SK-N-SH (cell line): ENCODE measurements around the gene ULK1. TPM values are rescaled to one million over a fixed set of nuclear protein-coding genes. Genes with fewer than 3 reads are reported as not detected.

ENCODE experiments used
- CTCF ChIA-PET: fragments of 300-600, 350-600 bp; formaldehyde crosslinking; extraction: SDS; loops from one replicate; lab custom pipeline; 2021; lab: Yijun Ruan, JAX
- POLR2A ChIA-PET: fragments of 350-600 bp; sonication (Branson Sonifier 250); formaldehyde crosslinking; extraction: SDS; loops from one replicate; lab custom pipeline; 2020; ENCODE audit warnings: antibody characterized with exemption, inconsistent platforms; lab: Yijun Ruan, JAX
- DNase-seq: peaks from one replicate; pipeline ENCODE4 v3.0.0; 2012
- H2AFZ ChIP-seq: fragments of 200-600 bp; sonication (generic); 2 replicates; pipeline ENCODE4 v1.8.1; 2016; ENCODE audit warnings: antibody characterized with exemption, mild to moderate bottlenecking, low read depth
- H3F3A ChIP-seq: fragments of 200-600 bp; sonication (generic); replicated peaks from 2 replicates; pipeline ENCODE3; 2016; ENCODE audit warnings: antibody characterized with exemption, mild to moderate bottlenecking; ENCODE audit not compliant: insufficient read depth
- H3K27ac ChIP-seq, 2 experiments: fragments of 200-500 bp in 1 of 2; fragments of 200-600 bp in 1 of 2; sonication (Bioruptor generic) in 1 of 2; sonication (generic), shearing (Covaris generic) in 1 of 2; 2 replicates each; pipeline versions ENCODE4 v1.5.1 to v1.6.1; 2014 to 2016; ENCODE audit warnings: low read depth in 2 of 2, inconsistent platforms in 1 of 2, low read length in 1 of 2, mild to moderate bottlenecking in 1 of 2, mixed read lengths in 1 of 2
- H3K27me3 ChIP-seq: fragments of 200-600 bp; sonication (generic), shearing (Covaris generic); 2 replicates; pipeline ENCODE4 v1.6.1; 2016; ENCODE audit warnings: mixed run types; ENCODE audit not compliant: insufficient read depth
- H3K36me3 ChIP-seq, 2 experiments: fragments of 200-500 bp in 1 of 2; fragments of 200-600 bp in 1 of 2; sonication (Bioruptor generic) in 1 of 2; sonication (generic) in 1 of 2; replicated peaks in 1 of 2; 2 replicates each; pipeline versions ENCODE3 to v1.5.1; 2014 to 2016; ENCODE audit warnings: low read length in 1 of 2, mild to moderate bottlenecking in 1 of 2; ENCODE audit not compliant: insufficient read depth in 2 of 2, control insufficient read depth in 1 of 2
- H3K4me1 ChIP-seq, 2 experiments: fragments of 200-500 bp in 1 of 2; fragments of 200-600 bp in 1 of 2; sonication (Bioruptor generic) in 1 of 2; sonication (generic), shearing (Covaris generic) in 1 of 2; 2 replicates each; pipeline versions ENCODE4 v1.5.1 to v1.6.1; 2014 to 2016; ENCODE audit warnings: low read depth in 1 of 2, low read length in 1 of 2, mixed run types in 1 of 2; ENCODE audit not compliant: insufficient read depth in 2 of 2, control insufficient read depth in 1 of 2
- H3K4me2 ChIP-seq: fragments of 200-600 bp; sonication (generic), shearing (Covaris generic); 2 replicates; pipeline ENCODE4 v1.6.1; 2017; ENCODE audit warnings: mixed run types
- H3K4me3 ChIP-seq, 2 experiments: fragments of 200-500 bp in 1 of 2; fragments of 200-600 bp in 1 of 2; sonication (Bioruptor generic) in 1 of 2; sonication (generic), shearing (Covaris generic) in 1 of 2; 2 replicates each; pipeline versions ENCODE4 v1.5.1 to v1.8.1; 2014 to 2016; ENCODE audit warnings: low read depth in 2 of 2, inconsistent platforms in 1 of 2, low read length in 1 of 2, mild to moderate bottlenecking in 1 of 2, mixed read lengths in 1 of 2, moderate library complexity in 1 of 2
- H3K79me2 ChIP-seq: fragments of 200-600 bp; sonication (generic); 2 replicates; pipeline ENCODE4 v1.8.1; 2017; ENCODE audit warnings: mild to moderate bottlenecking; ENCODE audit not compliant: insufficient read depth
- H3K9ac ChIP-seq: fragments of 200-600 bp; sonication (generic); 2 replicates; pipeline ENCODE4 v1.6.1; 2017; ENCODE audit warnings: mixed run types
- H3K9me2 ChIP-seq: fragments of 200-600 bp; sonication (generic); 2 replicates; pipeline ENCODE4 v1.6.1; 2017; ENCODE audit warnings: mixed run types
- H3K9me3 ChIP-seq: fragments of 200-600 bp; sonication (generic); 2 replicates; pipeline ENCODE4 v1.6.1; 2017; ENCODE audit warnings: mixed run types, mild to moderate bottlenecking, moderate library complexity
- H4K20me1 ChIP-seq: fragments of 200-600 bp; sonication (generic); 2 replicates; pipeline ENCODE4 v1.6.1; 2017; ENCODE audit warnings: mild to moderate bottlenecking, mixed run types; ENCODE audit not compliant: insufficient read depth
- CTCF ChIP-seq: fragments of 200-600 bp; sonication (generic); IDR thresholded peaks from 2 replicates; pipeline ENCODE4 v1.6.1; 2017; ENCODE audit warnings: antibody characterized with exemption, mild to moderate bottlenecking, moderate library complexity
- ELF1 ChIP-seq: IDR thresholded peaks from 2 replicates; pipeline ENCODE4 v1.4.0; 2012
- EZH2phosphoT487 ChIP-seq: fragments of 200-600 bp; sonication (generic); IDR thresholded peaks from 2 replicates; pipeline ENCODE4 v1.6.1; 2017; ENCODE audit warnings: low read depth, mixed run types, mild to moderate bottlenecking, antibody characterized with exemption, moderate library complexity, borderline replicate concordance
- GATA2 ChIP-seq: sonication (generic); formaldehyde crosslinking; IDR thresholded peaks from 2 replicates; pipeline ENCODE4 v1.5.0; 2020; ENCODE audit warnings: mild to moderate bottlenecking, missing genetic modification reagents
- JUND ChIP-seq: IDR thresholded peaks from 2 replicates; pipeline ENCODE4 v1.4.0; 2012
- MAX ChIP-seq: IDR thresholded peaks from 2 replicates; pipeline ENCODE4 v1.4.0; 2012; ENCODE audit warnings: low read depth
- MEF2A ChIP-seq: IDR thresholded peaks from 2 replicates; pipeline ENCODE4 v1.4.0; 2012; ENCODE audit warnings: low read depth, borderline replicate concordance
- NFIC ChIP-seq: IDR thresholded peaks from 2 replicates; pipeline ENCODE4 v1.4.0; 2012; ENCODE audit warnings: borderline replicate concordance
- NRF1 ChIP-seq: IDR thresholded peaks from 2 replicates; pipeline ENCODE4 v1.6.1; 2012; ENCODE audit warnings: low read depth, mild to moderate bottlenecking, low read length
- POLR2AphosphoS5 ChIP-seq: IDR thresholded peaks from 2 replicates; pipeline ENCODE4 v1.6.1; 2012; ENCODE audit warnings: low read depth, low read length
- RCOR1 ChIP-seq: fragments of 150-350 bp; IDR thresholded peaks from 2 replicates; pipeline ENCODE4 v1.6.1; 2017; ENCODE audit warnings: antibody characterized with exemption, low read length
- REST ChIP-seq: IDR thresholded peaks from 2 replicates; pipeline ENCODE4 v1.6.1; 2012; ENCODE audit warnings: mild to moderate bottlenecking, low read depth, low read length, moderate library complexity
- RXRA ChIP-seq: IDR thresholded peaks from 2 replicates; pipeline ENCODE4 v1.4.0; 2012; ENCODE audit warnings: low read depth, mild to moderate bottlenecking, borderline replicate concordance
- SIN3A ChIP-seq: IDR thresholded peaks from 2 replicates; pipeline ENCODE4 v1.6.1; 2012; ENCODE audit warnings: low read depth, mild to moderate bottlenecking, low read length, moderate library complexity, borderline replicate concordance
- TAF1 ChIP-seq: IDR thresholded peaks from 2 replicates; pipeline ENCODE4 v1.6.1; 2012; ENCODE audit warnings: low read depth, mild to moderate bottlenecking, low read length, moderate library complexity, borderline replicate concordance
- TEAD4 ChIP-seq: IDR thresholded peaks from 2 replicates; pipeline ENCODE4 v1.4.0; 2012; ENCODE audit warnings: mild to moderate bottlenecking, borderline replicate concordance; ENCODE audit not compliant: insufficient read depth
- USF1 ChIP-seq: IDR thresholded peaks from 2 replicates; pipeline ENCODE4 v1.4.0; 2012; ENCODE audit warnings: low read depth, borderline replicate concordance
- USF2 ChIP-seq: fragments of 150-350 bp; IDR thresholded peaks from 2 replicates; pipeline ENCODE4 v1.6.1; 2017; ENCODE audit warnings: antibody characterized with exemption, low read length, low read depth, borderline replicate concordance
- WGBS: methylation state at CpG from one replicate; pipeline ENCODE4 v1.1.6; 2017; ENCODE audit warnings: low lambda C conversion rate; 5-methylcytosine and 5-hydroxymethylcytosine counted together
- polyA plus RNA-seq, 3 experiments: library from polyadenylated mRNA; depleted of rRNA; stranded (reverse); fragments of >200 nt; gene quantifications; 2 replicates each; pipeline ENCODE4 v1.2.3, GENCODE V29; 2012

Gene ULK1
- polyA plus RNA-seq, 1 of the 3 experiments (the other 2 are of a cell fraction), result 10.7 TPM

GRCh38 chr12:131921866-131922769 lies 27.7 kb downstream of the ULK1 start:
- H3K4me3 ChIP-seq, result no peak overlapping the region
- POLR2A ChIA-PET, result no interaction called here
- peaks cover 3% of the 10 kb centered on the region for H3F3A ChIP-seq
- no peak for TF ChIP-seq RCOR1
- no peak for TF ChIP-seq TAF1
- no peak for TF ChIP-seq USF1
- no peak for TF ChIP-seq USF2
- TF ChIP-seq CTCF, result no peak
- no peak for TF ChIP-seq POLR2AphosphoS5
- TF ChIP-seq JUND, result no peak
- no peak for TF ChIP-seq ELF1
- no peak for TF ChIP-seq MAX
- no peak for TF ChIP-seq NFIC
- TF ChIP-seq RXRA, result no peak
- no peak overlapping the region for H3K9ac ChIP-seq
- H3K36me3 ChIP-seq, result peaks cover 0 to 31% of the 10 kb centered on the region in 2 experiments
- no peaks in the 10 kb centered on the region for H4K20me1 ChIP-seq
- no peaks in the 10 kb centered on the region for H3K9me2 ChIP-seq
- CTCF ChIA-PET, result interaction anchor here (1.7 to 1.9 kb wide), 2 partner anchors 9 to 86 kb away, joined by 4 to 5 read pairs; no protein-coding TSS in a partner anchor
- no peak for DNase-seq
- H3K27me3 ChIP-seq, result no peaks in the 10 kb centered on the region
- H2AFZ ChIP-seq, result no peak overlapping the region
- H3K4me2 ChIP-seq, result no peak overlapping the region
- no peaks in the 10 kb centered on the region for H3K9me3 ChIP-seq
- WGBS, result 93% methylated on average over 19 of the region's 29 CpGs
- H3K79me2 ChIP-seq, result no peaks in the 10 kb centered on the region
- no peak overlapping the region for H3K27ac ChIP-seq
- H3K4me1 ChIP-seq, result no peaks in the 10 kb centered on the region; a peak in 1 of 4 replicates

GRCh38 chr12:131922772-131923171 lies 28.4 kb downstream of the ULK1 start:
- H2AFZ ChIP-seq, result no peak overlapping the region
- ChIA-PET POLR2A (no interaction called here), CTCF (interaction anchor here (1.7 kb wide), 1 partner anchor 10 kb away, joined by 5 read pairs; no protein-coding TSS in a partner anchor)
- no peaks in the 10 kb centered on the region for H3K9me2 ChIP-seq
- WGBS, result 94% methylated on average over 13 of the region's 13 CpGs
- H3K27ac ChIP-seq, result no peak overlapping the region
- no peaks in the 10 kb centered on the region for H3K79me2 ChIP-seq
- H3K36me3 ChIP-seq, result peaks cover 0 to 28% of the 10 kb centered on the region in 2 experiments
- no peaks in the 10 kb centered on the region for H4K20me1 ChIP-seq
- H3K4me1 ChIP-seq, result no peaks in the 10 kb centered on the region; a peak in 1 of 4 replicates
- no peak for DNase-seq
- H3K9me3 ChIP-seq, result no peaks in the 10 kb centered on the region
- H3K4me3 ChIP-seq, result no peak overlapping the region
- H3K9ac ChIP-seq, result no peak overlapping the region
- no peak overlapping the region for H3K4me2 ChIP-seq
- peaks cover 3% of the 10 kb centered on the region for H3F3A ChIP-seq
- H3K27me3 ChIP-seq, result no peaks in the 10 kb centered on the region
- TF ChIP-seq JUND, result no peak
- TF ChIP-seq ELF1, result no peak
- no peak for TF ChIP-seq NRF1
- no peak for TF ChIP-seq POLR2AphosphoS5
- no peak for TF ChIP-seq REST
- TF ChIP-seq MEF2A, result no peak
- no peak for TF ChIP-seq TEAD4
- no peak for TF ChIP-seq SIN3A
- TF ChIP-seq GATA2 (CRISPR knock-in tag), result no peak
- TF ChIP-seq USF1, result no peak
- TF ChIP-seq EZH2phosphoT487, result no peak
